Measurements from ENCODE around the gene EIF2S1. TPM values are rescaled to one million over a fixed set of nuclear protein-coding genes. Genes with fewer than 3 reads are reported as not detected.

The EIF2S1 gene
- total and polyA plus RNA-seq, 2 of the 13 experiments (the other 11 are each of a cell fraction or from before 2014, with no cell fraction given) = 49.1 to 246 TPM

GRCh38 chr14:67428501-67429031 lies 68.4 kb downstream of the EIF2S1 start (continued):
- no peak for TF ChIP-seq ZBTB10 (CRISPR knock-in tag; IDR thresholded peaks at IDR 0.05; ENCODE audit: borderline replicate concordance)
- no peak for TF ChIP-seq NFIB (CRISPR knock-in tag; IDR thresholded peaks at IDR 0.05; ENCODE audit: borderline replicate concordance)
- no peak for TF ChIP-seq NFIC (IDR thresholded peaks at IDR 0.05; ENCODE audit: low read length)
- no peak for TF ChIP-seq TBX3 (IDR thresholded peaks at IDR 0.05; ENCODE audit: borderline replicate concordance)
- TF ChIP-seq HMGXB4 (CRISPR knock-in tag; IDR thresholded peaks at IDR 0.05; ENCODE audit: borderline replicate concordance in 1 of 2, low read depth in 1 of 2) = no peak
- no peak for TF ChIP-seq ZNF496 (CRISPR knock-in tag; IDR thresholded peaks at IDR 0.05; ENCODE audit: insufficient replicate concordance)
- TF ChIP-seq NCOA2 (CRISPR knock-in tag; IDR thresholded peaks at IDR 0.05) = no peak
- peak; percentile 54; the same call in 1 of the 2 replicates for TF ChIP-seq RXRB (CRISPR knock-in tag; IDR thresholded peaks at IDR 0.05; ENCODE audit: borderline replicate concordance)
- 0 out of 2 replicates have a peak, but pooled peaks have one; percentile 30 for TF ChIP-seq NCOR1 (IDR thresholded peaks at IDR 0.05; ENCODE audit: borderline replicate concordance, low read length)
- no peak; the same call in 1 of the 2 replicates for TF ChIP-seq BCL6 (CRISPR knock-in tag; IDR thresholded peaks at IDR 0.05)
- no peak for TF ChIP-seq SRSF9 (IDR thresholded peaks at IDR 0.05; ENCODE audit: borderline replicate concordance, insufficient read depth, low read depth, low read length, poor library complexity, severe bottlenecking)
- TF ChIP-seq ZNF460 (CRISPR knock-in tag; IDR thresholded peaks at IDR 0.05; ENCODE audit: borderline replicate concordance) = no peak
- TF ChIP-seq SMYD3 (CRISPR knock-in tag; IDR thresholded peaks at IDR 0.05) = no peak
- no peak for TF ChIP-seq CSRNP1 (CRISPR knock-in tag; IDR thresholded peaks at IDR 0.05)
- no peak for TF ChIP-seq SYNCRIP (IDR thresholded peaks at IDR 0.05; ENCODE audit: insufficient read depth, low read depth, low read length)
- TF ChIP-seq FOSL2 (CRISPR knock-in tag; IDR thresholded peaks at IDR 0.05) = peak; percentile 87
- TF ChIP-seq MEF2D (CRISPR knock-in tag; IDR thresholded peaks at IDR 0.05) = no peak
- TF ChIP-seq MBD4 (IDR thresholded peaks at IDR 0.05; ENCODE audit: borderline replicate concordance, low read length) = no peak
- peak; percentile 33; the same call in 1 of the 2 replicates for TF ChIP-seq YEATS2 (CRISPR knock-in tag; IDR thresholded peaks at IDR 0.05; ENCODE audit: borderline replicate concordance)
- TF ChIP-seq CHCHD3 (CRISPR knock-in tag; IDR thresholded peaks at IDR 0.05) = no peak
- no peak for TF ChIP-seq ZNF138 (CRISPR knock-in tag; IDR thresholded peaks at IDR 0.05; ENCODE audit: low read depth)
- TF ChIP-seq PCBP2 (optimal IDR thresholded peaks at IDR 0.05; ENCODE audit: low read depth, low read length, poor library complexity, severe bottlenecking) = no peak
- peak; percentile 53; the same call in 1 of the 2 replicates for TF ChIP-seq SALL1 (CRISPR knock-in tag; IDR thresholded peaks at IDR 0.05)
- no peak for TF ChIP-seq SNAPC2 (CRISPR knock-in tag; IDR thresholded peaks at IDR 0.05)
